Urothelium cell line (cell line): ENCODE measurements around the gene UNC50.
"Not testable (repeated sequence)": the region's sequence is repeated elsewhere in the genome, so short reads cannot be mapped to it uniquely, and the experiment has no call there.

Experiments used
- DNase-seq: peaks from one replicate; pipeline ENCODE4 v3.0.0; 2011; ENCODE audit warnings: low spot score, mixed read lengths
- FAIRE-seq: peaks from 2 replicates; lab custom pipeline; 2011; peaks lifted over from hg19 to GRCh38; lab: Jason Lieb, UNC

The UNC50 gene

GRCh38 chr2:98573426-98573825 is 35.0 kb upstream of the UNC50 start:
- FAIRE-seq, result peak; percentile 13
- no peak for DNase-seq

- DNase-seq (no peak), FAIRE-seq (no peak)
These were observed 31.6 kb upstream of the UNC50 start for GRCh38 chr2:98576666-98577312.

DNA sequence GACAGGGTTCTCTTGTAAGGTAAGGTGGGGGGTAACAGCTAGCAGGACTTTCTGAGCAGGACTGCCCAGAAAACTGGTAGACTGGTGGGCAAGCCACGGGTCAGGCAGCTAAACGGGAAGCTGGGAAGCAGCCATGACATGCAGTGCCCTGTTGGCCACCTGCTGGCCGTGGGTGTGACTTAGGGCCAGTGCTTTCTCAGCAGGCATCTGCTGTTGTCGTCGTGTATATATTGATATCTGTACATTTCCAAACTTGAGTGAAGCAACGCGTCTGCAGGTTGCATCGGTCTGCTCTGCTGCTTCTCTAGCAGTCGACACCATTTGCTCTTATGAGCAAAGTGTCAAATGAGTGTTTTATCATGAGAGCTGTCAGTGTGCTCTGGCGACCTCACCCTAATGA is 31.1 kb upstream of the UNC50 start:
- FAIRE-seq (no peak), DNase-seq (no peak)

DNA sequence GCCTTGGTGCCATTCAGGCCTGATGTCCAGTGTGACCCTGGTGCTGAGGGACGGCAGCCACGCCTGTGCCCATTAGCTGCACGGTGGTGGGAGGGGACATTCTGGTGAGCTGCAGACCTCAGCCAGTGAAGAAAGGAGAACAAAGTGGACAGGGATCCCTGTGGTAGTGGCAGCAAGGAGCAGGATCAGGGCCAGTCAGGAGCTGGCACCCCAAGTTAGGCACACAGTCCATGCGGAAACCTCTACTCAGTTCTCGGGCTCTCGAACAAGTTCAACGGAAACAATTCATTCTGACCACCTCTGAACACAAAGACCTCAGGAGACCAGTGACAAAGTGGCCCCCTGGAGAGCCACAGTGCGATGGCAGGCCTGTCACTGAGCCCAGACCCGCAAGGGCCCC is 30.2 kb upstream of the UNC50 start:
- FAIRE-seq (no peak), DNase-seq (no peak)

DNA sequence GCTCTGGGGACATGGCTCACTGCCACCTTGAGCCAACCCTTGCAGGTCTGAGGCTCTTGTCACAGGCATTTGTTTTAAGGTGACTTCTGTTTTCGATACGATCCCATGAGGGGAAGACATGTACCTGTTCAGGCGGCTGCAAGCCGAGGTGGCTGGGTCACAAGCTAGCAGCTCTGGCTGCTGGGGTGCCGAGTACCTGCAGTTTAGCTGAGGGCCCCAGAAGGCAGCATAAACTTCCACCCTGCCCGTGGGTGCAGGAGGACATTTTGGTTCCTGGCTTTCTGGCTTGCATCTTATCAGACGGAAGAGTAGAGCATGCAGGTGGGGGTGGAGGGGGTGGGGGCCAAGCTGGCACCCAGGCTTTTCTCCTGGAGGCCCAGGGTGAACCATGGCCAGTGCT is 28.5 kb upstream of the UNC50 start:
- no peak for FAIRE-seq

DNA sequence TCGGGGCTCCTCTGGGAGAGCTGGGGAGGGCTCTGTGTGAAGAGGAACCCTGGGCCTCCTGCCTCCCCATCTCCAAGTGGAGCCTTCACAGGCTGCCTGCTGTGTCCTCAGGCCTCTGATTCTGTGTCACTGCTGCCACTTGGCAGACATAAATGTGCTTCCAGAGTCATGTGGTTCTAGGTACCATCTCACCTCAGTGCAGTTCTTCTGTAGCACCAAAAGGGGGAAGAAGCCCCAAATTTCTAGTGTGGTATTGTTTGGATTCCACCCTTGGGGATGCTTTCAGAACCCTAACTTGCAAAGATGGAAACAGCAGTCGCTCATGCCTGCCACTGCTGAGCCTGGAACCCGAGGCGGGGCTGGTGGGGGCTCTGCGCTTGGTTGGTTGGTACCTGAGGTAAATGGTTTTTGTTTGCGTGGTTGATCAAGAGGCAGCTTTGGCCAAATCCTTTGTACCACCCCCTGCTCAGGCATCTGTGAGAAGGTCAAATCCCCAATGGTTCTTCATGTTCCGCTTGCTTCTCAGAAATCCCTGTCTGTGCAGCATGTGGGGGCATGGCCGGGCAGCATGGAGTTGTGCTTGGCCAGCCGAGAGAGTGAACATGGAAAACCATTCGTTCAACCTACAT is 27.6 kb upstream of the UNC50 start:
- no peak for DNase-seq
- FAIRE-seq, result no peak

More for the DNA sequence above, 28.5 kb upstream of the UNC50 start:
- DNase-seq, result no peak

GRCh38 chr2:98582523-98582922 is 25.9 kb upstream of the UNC50 start:
- FAIRE-seq, result peak; percentile 13

GRCh38 chr2:98583276-98583675 is 25.1 kb upstream of the UNC50 start:
- FAIRE-seq, result no peak
- DNase-seq, result no peak

More at GRCh38 chr2:98582523-98582922, 25.9 kb upstream of the UNC50 start:
- DNase-seq, result no peak

- peak; percentile 23 for FAIRE-seq
- no peak for DNase-seq
These were observed 24.4 kb upstream of the UNC50 start for GRCh38 chr2:98583816-98584618.

DNA sequence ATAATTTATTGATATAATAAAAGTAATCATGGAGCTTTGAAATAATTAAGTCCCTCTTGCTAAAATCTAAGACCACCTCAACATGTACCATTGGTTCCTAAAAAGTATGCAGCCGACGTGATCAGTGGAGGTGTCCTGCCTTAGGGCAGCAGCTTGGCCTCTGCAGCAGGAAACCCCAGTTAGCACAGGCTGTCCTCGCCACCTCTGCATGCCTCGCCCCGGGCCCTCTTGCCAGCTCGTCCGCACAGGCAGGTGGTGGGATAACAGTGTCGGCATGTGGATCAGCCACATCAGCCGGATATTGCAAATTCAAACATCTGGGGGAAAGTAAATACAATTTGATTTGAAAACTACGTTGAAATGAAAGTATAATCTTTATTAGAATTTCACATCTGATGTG is 23.0 kb upstream of the UNC50 start:
- DNase-seq (no peak), FAIRE-seq (peak; percentile 23)

DNA sequence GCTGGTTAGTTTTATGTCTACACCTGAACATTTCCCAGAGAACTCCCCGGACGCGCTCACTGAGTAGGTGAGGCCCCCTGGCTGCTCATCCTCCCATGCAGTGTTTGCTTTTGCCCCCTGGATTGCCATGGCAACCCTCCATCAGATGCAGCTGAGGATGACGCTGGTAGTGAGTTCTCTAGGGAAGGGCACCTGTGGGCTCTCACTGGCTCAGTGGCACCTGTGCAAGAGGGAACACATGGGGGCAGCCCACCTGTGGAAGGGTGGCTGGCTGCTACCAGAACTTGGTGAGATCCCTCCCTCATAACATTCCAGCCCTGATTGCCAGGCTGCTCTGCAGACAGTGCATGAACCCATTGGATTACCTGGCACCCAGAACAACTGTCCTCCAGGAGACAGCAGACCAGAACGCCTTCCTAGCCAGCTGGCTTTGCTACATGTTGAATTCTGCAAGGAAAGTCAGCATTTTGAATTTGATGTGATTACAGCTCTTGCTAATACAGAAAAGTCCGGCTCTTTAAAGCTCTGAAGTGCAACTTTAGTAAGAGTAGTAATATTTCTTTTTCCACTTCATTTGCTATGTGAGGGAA is 21.7 kb upstream of the UNC50 start:
- FAIRE-seq (no peak), DNase-seq (no peak)

- no peak for FAIRE-seq
- no peak for DNase-seq
These were observed 19.4 kb upstream of the UNC50 start for GRCh38 chr2:98588880-98589431.

- no peak for FAIRE-seq
- DNase-seq, result no peak
These were observed 18.9 kb upstream of the UNC50 start for GRCh38 chr2:98589489-98589888.

DNA sequence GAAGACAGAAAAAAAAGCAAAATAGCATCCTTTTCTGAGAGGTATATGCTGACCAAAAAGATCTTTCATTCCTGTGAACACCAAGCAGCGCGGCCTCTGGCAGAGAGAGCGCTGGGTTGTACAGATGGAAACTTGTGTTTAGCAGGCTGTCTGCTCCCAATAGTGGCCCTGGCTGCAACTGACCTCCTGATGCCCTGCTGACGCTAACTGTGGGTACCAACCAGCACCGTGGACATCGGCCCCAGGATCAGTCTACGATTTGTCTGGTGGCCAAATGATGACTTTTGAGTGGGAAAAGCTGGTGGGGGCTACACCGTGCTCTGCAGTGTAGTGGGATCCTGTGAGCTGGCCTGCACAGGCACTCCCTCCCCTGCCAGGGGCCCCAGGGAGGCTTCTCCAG is 15.8 kb upstream of the UNC50 start:
- DNase-seq, result no peak
- no peak for FAIRE-seq

- DNase-seq, FAIRE-seq: not testable (repeated sequence)
These were observed 13.7 kb upstream of the UNC50 start for GRCh38 chr2:98594665-98595064.

DNA sequence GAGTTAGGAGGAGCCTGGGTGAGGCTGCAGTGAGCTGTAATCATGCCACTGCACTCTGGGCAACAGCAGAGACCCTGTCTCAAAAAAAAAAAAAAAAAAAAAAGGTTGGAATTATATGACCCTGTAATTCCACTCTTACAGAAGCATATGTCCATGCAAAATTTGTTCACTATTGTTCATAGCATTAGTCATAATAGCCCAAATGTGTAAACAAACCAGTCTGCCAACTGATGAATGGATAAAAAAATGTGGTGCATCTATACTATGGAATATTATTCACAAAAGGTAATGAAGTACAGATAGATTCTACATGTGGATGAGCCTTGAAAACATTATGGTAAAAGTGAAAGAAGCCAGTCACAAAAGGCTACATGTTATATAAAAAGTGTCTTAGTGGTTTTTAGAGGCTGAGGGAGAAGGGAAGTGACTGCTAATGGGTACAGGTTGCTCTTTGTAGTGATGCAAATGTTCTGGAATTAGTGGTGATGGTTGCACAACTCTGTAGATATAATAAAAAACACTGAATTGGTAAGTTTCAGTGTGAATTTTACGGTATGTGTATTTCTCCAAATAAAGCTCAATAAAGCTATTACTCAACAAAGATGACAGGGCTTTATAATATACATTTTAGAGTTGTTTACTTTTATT is 9.5 kb upstream of the UNC50 start:
- DNase-seq (no peak), FAIRE-seq (no peak)

GRCh38 chr2:98601532-98602132 is 6.8 kb upstream of the UNC50 start:
- FAIRE-seq, result peak; percentile 5

DNA sequence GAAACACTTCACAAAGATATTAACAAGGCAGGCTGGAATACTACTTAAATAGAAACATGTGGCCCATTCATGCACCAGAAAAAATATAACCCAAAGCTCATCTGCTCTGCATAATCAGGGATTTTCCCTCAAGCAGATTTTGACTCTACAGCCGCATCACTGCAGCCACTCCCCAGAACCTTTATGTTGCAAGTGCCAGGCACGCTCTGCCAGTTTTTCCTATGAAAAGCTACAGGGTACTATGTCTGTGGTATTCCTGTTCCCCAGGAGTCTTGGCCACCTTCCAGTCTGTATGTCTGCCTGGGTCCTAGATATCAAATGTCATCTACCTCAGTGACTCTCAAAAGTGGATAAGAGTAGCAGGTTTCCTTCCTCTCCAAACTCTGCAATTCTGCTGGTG is 3.8 kb upstream of the UNC50 start:
- DNase-seq (no peak), FAIRE-seq (no peak)

More at GRCh38 chr2:98601532-98602132, 6.8 kb upstream of the UNC50 start:
- DNase-seq, result peak; percentile 50

GRCh38 chr2:98605076-98605475 is 3.3 kb upstream of the UNC50 start:
- FAIRE-seq (no peak), DNase-seq (no peak)

- DNase-seq (no peak), FAIRE-seq (no peak)
These were observed 2.0 kb upstream of the UNC50 start for GRCh38 chr2:98606431-98606830.
